ENCODE data around the gene WFIKKN1.

WFIKKN1 gene

GRCh38 chr16:630249-630814 is 453 bp upstream of the WFIKKN1 start:
- ATAC-seq: no peak
- TF ChIP-seq, protein P1, sequence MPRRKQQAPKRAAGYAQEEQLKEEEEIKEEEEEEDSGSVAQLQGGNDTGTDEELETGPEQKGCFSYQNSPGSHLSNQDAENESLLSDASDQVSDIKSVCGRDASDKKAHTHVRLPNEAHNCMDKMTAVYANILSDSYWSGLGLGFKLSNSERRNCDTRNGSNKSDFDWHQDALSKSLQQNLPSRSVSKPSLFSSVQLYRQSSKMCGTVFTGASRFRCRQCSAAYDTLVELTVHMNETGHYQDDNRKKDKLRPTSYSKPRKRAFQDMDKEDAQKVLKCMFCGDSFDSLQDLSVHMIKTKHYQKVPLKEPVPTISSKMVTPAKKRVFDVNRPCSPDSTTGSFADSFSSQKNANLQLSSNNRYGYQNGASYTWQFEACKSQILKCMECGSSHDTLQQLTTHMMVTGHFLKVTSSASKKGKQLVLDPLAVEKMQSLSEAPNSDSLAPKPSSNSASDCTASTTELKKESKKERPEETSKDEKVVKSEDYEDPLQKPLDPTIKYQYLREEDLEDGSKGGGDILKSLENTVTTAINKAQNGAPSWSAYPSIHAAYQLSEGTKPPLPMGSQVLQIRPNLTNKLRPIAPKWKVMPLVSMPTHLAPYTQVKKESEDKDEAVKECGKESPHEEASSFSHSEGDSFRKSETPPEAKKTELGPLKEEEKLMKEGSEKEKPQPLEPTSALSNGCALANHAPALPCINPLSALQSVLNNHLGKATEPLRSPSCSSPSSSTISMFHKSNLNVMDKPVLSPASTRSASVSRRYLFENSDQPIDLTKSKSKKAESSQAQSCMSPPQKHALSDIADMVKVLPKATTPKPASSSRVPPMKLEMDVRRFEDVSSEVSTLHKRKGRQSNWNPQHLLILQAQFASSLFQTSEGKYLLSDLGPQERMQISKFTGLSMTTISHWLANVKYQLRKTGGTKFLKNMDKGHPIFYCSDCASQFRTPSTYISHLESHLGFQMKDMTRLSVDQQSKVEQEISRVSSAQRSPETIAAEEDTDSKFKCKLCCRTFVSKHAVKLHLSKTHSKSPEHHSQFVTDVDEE (CRISPR knock-in tag; IDR thresholded peaks at IDR 0.05): no peak
- TF ChIP-seq ISL1 (CRISPR knock-in tag; IDR thresholded peaks at IDR 0.05) (no peak), POU6F1 (CRISPR knock-in tag; IDR thresholded peaks at IDR 0.05; ENCODE audit: borderline replicate concordance, low read depth) (no peak), GLIS3 (CRISPR knock-in tag; IDR thresholded peaks at IDR 0.05) (no peak), CSDC2 (CRISPR knock-in tag; IDR thresholded peaks at IDR 0.05) (no peak), ZNF565 (CRISPR knock-in tag; conservative IDR thresholded peaks at IDR 0.05; ENCODE audit: low read depth) (no peak), RARB (CRISPR knock-in tag; IDR thresholded peaks at IDR 0.05) (no peak), ZC3H10 (CRISPR knock-in tag; IDR thresholded peaks at IDR 0.05) (no peak), OSR1 (CRISPR knock-in tag; IDR thresholded peaks at IDR 0.05) (no peak), PPARA (CRISPR knock-in tag; IDR thresholded peaks at IDR 0.05; ENCODE audit: borderline replicate concordance) (no peak), CSRNP3 (CRISPR knock-in tag; IDR thresholded peaks at IDR 0.05) (no peak), TOX (CRISPR knock-in tag; IDR thresholded peaks at IDR 0.05; ENCODE audit: borderline replicate concordance) (no peak), ZNF8 (CRISPR knock-in tag; IDR thresholded peaks at IDR 0.05) (no peak)

- no peak for ATAC-seq
- TF ChIP-seq, protein P2, sequence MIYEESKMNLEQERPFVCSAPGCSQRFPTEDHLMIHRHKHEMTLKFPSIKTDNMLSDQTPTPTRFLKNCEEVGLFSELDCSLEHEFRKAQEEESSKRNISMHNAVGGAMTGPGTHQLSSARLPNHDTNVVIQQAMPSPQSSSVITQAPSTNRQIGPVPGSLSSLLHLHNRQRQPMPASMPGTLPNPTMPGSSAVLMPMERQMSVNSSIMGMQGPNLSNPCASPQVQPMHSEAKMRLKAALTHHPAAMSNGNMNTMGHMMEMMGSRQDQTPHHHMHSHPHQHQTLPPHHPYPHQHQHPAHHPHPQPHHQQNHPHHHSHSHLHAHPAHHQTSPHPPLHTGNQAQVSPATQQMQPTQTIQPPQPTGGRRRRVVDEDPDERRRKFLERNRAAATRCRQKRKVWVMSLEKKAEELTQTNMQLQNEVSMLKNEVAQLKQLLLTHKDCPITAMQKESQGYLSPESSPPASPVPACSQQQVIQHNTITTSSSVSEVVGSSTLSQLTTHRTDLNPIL (CRISPR knock-in tag; IDR thresholded peaks at IDR 0.05; ENCODE audit: low read depth): no peak
- TF ChIP-seq PPARA (CRISPR knock-in tag; IDR thresholded peaks at IDR 0.05; ENCODE audit: borderline replicate concordance) (no peak), CSRNP3 (CRISPR knock-in tag; IDR thresholded peaks at IDR 0.05) (no peak), RARB (CRISPR knock-in tag; IDR thresholded peaks at IDR 0.05) (no peak)
These were observed 1.1 kb downstream of the WFIKKN1 start for GRCh38 chr16:631808-632358.

DNA sequence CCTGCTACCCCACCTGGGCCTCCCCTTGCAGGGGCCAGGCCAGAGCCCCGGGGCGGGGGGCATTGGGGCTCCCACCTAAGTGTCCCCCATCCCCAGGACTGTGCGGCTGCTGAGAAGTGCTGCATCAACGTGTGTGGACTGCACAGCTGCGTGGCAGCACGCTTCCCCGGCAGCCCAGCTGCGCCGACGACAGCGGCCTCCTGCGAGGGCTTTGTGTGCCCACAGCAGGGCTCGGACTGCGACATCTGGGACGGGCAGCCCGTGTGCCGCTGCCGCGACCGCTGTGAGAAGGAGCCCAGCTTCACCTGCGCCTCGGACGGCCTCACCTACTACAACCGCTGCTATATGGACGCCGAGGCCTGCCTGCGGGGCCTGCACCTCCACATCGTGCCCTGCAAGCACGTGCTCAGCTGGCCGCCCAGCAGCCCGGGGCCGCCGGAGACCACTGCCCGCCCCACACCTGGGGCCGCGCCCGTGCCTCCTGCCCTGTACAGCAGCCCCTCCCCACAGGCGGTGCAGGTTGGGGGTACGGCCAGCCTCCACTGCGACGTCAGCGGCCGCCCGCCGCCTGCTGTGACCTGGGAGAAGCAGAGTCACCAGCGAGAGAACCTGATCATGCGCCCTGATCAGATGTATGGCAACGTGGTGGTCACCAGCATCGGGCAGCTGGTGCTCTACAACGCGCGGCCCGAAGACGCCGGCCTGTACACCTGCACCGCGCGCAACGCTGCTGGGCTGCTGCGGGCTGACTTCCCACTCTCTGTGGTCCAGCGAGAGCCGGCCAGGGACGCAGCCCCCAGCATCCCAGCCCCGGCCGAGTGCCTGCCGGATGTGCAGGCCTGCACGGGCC is 1.9 kb downstream of the WFIKKN1 start:
- no peak for ATAC-seq
- no peak for TF ChIP-seq ZFP30 (CRISPR knock-in tag; IDR thresholded peaks at IDR 0.05)
- TF ChIP-seq, protein P1 (CRISPR knock-in tag; IDR thresholded peaks at IDR 0.05): no peak
- TF ChIP-seq ISL1 (CRISPR knock-in tag; IDR thresholded peaks at IDR 0.05): no peak
- TF ChIP-seq BACH2 (CRISPR knock-in tag; IDR thresholded peaks at IDR 0.05; ENCODE audit: borderline replicate concordance): no peak
- TF ChIP-seq, protein P3, sequence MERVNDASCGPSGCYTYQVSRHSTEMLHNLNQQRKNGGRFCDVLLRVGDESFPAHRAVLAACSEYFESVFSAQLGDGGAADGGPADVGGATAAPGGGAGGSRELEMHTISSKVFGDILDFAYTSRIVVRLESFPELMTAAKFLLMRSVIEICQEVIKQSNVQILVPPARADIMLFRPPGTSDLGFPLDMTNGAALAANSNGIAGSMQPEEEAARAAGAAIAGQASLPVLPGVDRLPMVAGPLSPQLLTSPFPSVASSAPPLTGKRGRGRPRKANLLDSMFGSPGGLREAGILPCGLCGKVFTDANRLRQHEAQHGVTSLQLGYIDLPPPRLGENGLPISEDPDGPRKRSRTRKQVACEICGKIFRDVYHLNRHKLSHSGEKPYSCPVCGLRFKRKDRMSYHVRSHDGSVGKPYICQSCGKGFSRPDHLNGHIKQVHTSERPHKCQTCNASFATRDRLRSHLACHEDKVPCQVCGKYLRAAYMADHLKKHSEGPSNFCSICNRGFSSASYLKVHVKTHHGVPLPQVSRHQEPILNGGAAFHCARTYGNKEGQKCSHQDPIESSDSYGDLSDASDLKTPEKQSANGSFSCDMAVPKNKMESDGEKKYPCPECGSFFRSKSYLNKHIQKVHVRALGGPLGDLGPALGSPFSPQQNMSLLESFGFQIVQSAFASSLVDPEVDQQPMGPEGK (CRISPR knock-in tag; IDR thresholded peaks at IDR 0.05; ENCODE audit: borderline replicate concordance): no peak
- TF ChIP-seq TCF4 (CRISPR knock-in tag; IDR thresholded peaks at IDR 0.05; ENCODE audit: borderline replicate concordance): no peak
- no peak for TF ChIP-seq PPARA (CRISPR knock-in tag; IDR thresholded peaks at IDR 0.05; ENCODE audit: borderline replicate concordance)
- TF ChIP-seq, protein P2 (CRISPR knock-in tag; IDR thresholded peaks at IDR 0.05; ENCODE audit: low read depth): no peak
- no peak for TF ChIP-seq ESRRG (CRISPR knock-in tag; IDR thresholded peaks at IDR 0.05)

Data from SK-N-SH treated with all-trans-retinoic acid at 6 μM for 48 hours (cell line).